Iris pigment epithelial cell (primary cell): ENCODE measurements around the gene NINJ2.
A peak's percentile ranks its signal among the peaks of the same experiment; 100 is the strongest.

ENCODE experiments used
- DNase-seq: peaks from one replicate; pipeline ENCODE4 v3.0.0-alpha.2; 2011; ENCODE audit warnings: low read depth

NINJ2 gene

GRCh38 chr12:547883-548470 is 115.3 kb downstream of the NINJ2 start:
- no peak for DNase-seq

- DNase-seq, result peak; percentile 24
Observed at GRCh38 chr12:546920-547845, 116.1 kb downstream of the NINJ2 start.

- no peak for DNase-seq
Observed at GRCh38 chr12:546265-546919, 116.9 kb downstream of the NINJ2 start.

- DNase-seq, result no peak
Observed at GRCh38 chr12:545835-546234, 117.4 kb downstream of the NINJ2 start.

- DNase-seq, result no peak
Observed at GRCh38 chr12:544941-545635, 118.2 kb downstream of the NINJ2 start.

- DNase-seq, result no peak
Observed at GRCh38 chr12:544142-544541, 119.1 kb downstream of the NINJ2 start.

- no peak for DNase-seq
Observed at GRCh38 chr12:543114-543451, 120.2 kb downstream of the NINJ2 start.

- DNase-seq, result no peak
Observed at GRCh38 chr12:542395-543113, 120.7 kb downstream of the NINJ2 start.

- no peak for DNase-seq
Observed at GRCh38 chr12:541676-542324, 121.4 kb downstream of the NINJ2 start.

GRCh38 chr12:539540-540310 is 123.5 kb downstream of the NINJ2 start:
- no peak for DNase-seq

GRCh38 chr12:538731-539539 is 124.3 kb downstream of the NINJ2 start:
- peak; percentile 59 for DNase-seq

GRCh38 chr12:537772-538171 is 125.5 kb downstream of the NINJ2 start:
- DNase-seq, result no peak

GRCh38 chr12:536751-537245 is 126.4 kb downstream of the NINJ2 start:
- DNase-seq, result no peak

- DNase-seq, result no peak
Observed at GRCh38 chr12:535396-535795, 127.8 kb downstream of the NINJ2 start.

GRCh38 chr12:534216-534615 is 129.0 kb downstream of the NINJ2 start:
- no peak for DNase-seq

GRCh38 chr12:533718-534117 is 129.5 kb downstream of the NINJ2 start:
- DNase-seq, result no peak

- DNase-seq, result peak; percentile 83
Observed at GRCh38 chr12:532908-533565, 130.2 kb downstream of the NINJ2 start.

GRCh38 chr12:531951-532585 is 131.2 kb downstream of the NINJ2 start:
- no peak for DNase-seq
